ENCODE measurements around the gene ACOX2.

DNA sequence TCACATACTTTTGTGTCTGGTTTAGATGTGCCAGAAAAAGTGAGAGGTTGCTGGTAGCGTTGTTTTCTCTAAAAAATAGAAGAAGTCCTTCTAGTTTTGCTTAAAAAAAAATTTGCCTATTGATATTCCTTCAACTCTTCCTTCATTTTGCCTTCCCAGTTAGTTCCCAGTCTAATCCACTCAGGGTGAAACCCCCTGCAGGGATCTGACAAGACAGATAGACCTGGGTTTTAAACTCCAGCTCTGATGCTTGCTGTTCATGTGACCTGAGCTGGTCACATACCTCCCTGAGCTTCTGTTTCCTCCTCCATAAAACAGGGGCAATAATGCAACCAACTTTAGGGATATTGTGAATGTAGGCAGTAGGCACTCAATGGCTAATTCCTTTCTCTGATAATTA lies 63.7 kb downstream of the ACOX2 start:
- TF ChIP-seq, protein P1, sequence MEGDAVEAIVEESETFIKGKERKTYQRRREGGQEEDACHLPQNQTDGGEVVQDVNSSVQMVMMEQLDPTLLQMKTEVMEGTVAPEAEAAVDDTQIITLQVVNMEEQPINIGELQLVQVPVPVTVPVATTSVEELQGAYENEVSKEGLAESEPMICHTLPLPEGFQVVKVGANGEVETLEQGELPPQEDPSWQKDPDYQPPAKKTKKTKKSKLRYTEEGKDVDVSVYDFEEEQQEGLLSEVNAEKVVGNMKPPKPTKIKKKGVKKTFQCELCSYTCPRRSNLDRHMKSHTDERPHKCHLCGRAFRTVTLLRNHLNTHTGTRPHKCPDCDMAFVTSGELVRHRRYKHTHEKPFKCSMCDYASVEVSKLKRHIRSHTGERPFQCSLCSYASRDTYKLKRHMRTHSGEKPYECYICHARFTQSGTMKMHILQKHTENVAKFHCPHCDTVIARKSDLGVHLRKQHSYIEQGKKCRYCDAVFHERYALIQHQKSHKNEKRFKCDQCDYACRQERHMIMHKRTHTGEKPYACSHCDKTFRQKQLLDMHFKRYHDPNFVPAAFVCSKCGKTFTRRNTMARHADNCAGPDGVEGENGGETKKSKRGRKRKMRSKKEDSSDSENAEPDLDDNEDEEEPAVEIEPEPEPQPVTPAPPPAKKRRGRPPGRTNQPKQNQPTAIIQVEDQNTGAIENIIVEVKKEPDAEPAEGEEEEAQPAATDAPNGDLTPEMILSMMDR (conservative IDR thresholded peaks at IDR 0.05 in 1 of 2, IDR thresholded peaks at IDR 0.05 in 1 of 2; ENCODE audit: low read depth in 1 of 2, low read length in 2 of 2), result no peak
- no peak for TF ChIP-seq EZH2 (IDR thresholded peaks at IDR 0.05; ENCODE audit: low read length, missing control alignments)
